Measurements from ENCODE around the gene KCTD15.
"Not testable (repeated sequence)": the region's sequence is repeated elsewhere in the genome, so short reads cannot be mapped to it uniquely, and the experiment has no call there.

The KCTD15 gene

GRCh38 chr19:33815380-33816340 lies 19.0 kb downstream of the KCTD15 start:
- in situ Hi-C loops (cut with HindIII; ENCODE audit: low sequenced_read_pairs): loop anchor here (5.0 kb wide), 1 partner anchor 93 kb away; no protein-coding TSS in a partner anchor
- no peak for DNase-seq (ENCODE audit: low read depth)
- no peak for TF ChIP-seq CTCF (IDR thresholded peaks at IDR 0.05; ENCODE audit: low read depth, low read length, missing control alignments)
- no peak overlapping the region for H3K4me3 ChIP-seq (ENCODE audit: low read depth, low read length)

GRCh38 chr19:33818411-33818810 lies 21.7 kb downstream of the KCTD15 start:
- in situ Hi-C loops (cut with HindIII; ENCODE audit: low sequenced_read_pairs): loop anchor here (5.0 kb wide), 1 partner anchor 96 kb away; no protein-coding TSS in a partner anchor
- no peak overlapping the region for H3K4me3 ChIP-seq (ENCODE audit: low read depth, low read length)
- no peak for DNase-seq (ENCODE audit: low read depth)
- no peak for TF ChIP-seq CTCF (IDR thresholded peaks at IDR 0.05; ENCODE audit: low read depth, low read length, missing control alignments)

GRCh38 chr19:33819078-33819477 lies 22.4 kb downstream of the KCTD15 start:
- H3K4me3 ChIP-seq (ENCODE audit: low read depth, low read length); DNase-seq (ENCODE audit: low read depth): not testable (repeated sequence)
- in situ Hi-C loops (cut with HindIII; ENCODE audit: low sequenced_read_pairs): loop anchor here (5.0 kb wide), 1 partner anchor 97 kb away; no protein-coding TSS in a partner anchor

GRCh38 chr19:33819506-33819879 lies 22.8 kb downstream of the KCTD15 start:
- DNase-seq (ENCODE audit: low read depth): no peak
- in situ Hi-C loops (cut with HindIII; ENCODE audit: low sequenced_read_pairs): loop anchor here (5.0 kb wide), 1 partner anchor 97 kb away; no protein-coding TSS in a partner anchor
- peak overlapping the region; percentile 10 for H3K4me3 ChIP-seq (ENCODE audit: low read depth, low read length)
- TF ChIP-seq CTCF (IDR thresholded peaks at IDR 0.05; ENCODE audit: low read depth, low read length, missing control alignments): no peak

GRCh38 chr19:33819880-33820781 lies 23.5 kb downstream of the KCTD15 start:
- in situ Hi-C loops (cut with HindIII; ENCODE audit: low sequenced_read_pairs): loop anchor here (5.0 kb wide), 1 partner anchor 98 kb away; no protein-coding TSS in a partner anchor
- peak overlapping the region; percentile 10 for H3K4me3 ChIP-seq (ENCODE audit: low read depth, low read length)
- DNase-seq (ENCODE audit: low read depth): no peak
- TF ChIP-seq CTCF (IDR thresholded peaks at IDR 0.05; ENCODE audit: low read depth, low read length, missing control alignments): no peak

- no peak for DNase-seq (ENCODE audit: low read depth)
- no peak overlapping the region for H3K4me3 ChIP-seq (ENCODE audit: low read depth, low read length)
- TF ChIP-seq CTCF (IDR thresholded peaks at IDR 0.05; ENCODE audit: low read depth, low read length, missing control alignments): no peak
- in situ Hi-C loops (cut with HindIII; ENCODE audit: low sequenced_read_pairs): no loop called here
Observed at GRCh38 chr19:33821871-33822270, 25.2 kb downstream of the KCTD15 start.
